ENCODE results near the gene HIPK2.

DNA sequence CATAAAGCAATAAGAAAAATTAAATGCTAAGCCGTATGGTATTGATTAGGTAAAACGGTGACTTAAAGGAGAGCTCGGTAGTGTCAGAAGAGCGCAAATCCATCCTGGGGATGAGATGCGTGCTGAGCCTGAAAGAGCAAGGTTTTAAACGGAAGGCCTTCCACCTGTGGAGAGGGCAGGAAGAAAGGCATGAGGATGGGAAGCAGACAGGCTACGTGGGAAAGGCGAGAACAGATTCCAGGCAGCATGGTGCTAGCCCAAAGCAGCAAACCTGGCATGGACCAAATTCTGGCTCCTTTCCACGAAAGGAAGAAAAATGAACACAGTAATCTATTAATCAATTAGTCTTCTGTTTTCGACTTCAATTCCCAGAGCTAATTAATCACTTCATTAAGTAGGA lies 103.5 kb downstream of the HIPK2 start:
- TF ChIP-seq EZH2 (IDR thresholded peaks at IDR 0.05; ENCODE audit: borderline replicate concordance, low read length) = no peak
- TF ChIP-seq, protein P1, sequence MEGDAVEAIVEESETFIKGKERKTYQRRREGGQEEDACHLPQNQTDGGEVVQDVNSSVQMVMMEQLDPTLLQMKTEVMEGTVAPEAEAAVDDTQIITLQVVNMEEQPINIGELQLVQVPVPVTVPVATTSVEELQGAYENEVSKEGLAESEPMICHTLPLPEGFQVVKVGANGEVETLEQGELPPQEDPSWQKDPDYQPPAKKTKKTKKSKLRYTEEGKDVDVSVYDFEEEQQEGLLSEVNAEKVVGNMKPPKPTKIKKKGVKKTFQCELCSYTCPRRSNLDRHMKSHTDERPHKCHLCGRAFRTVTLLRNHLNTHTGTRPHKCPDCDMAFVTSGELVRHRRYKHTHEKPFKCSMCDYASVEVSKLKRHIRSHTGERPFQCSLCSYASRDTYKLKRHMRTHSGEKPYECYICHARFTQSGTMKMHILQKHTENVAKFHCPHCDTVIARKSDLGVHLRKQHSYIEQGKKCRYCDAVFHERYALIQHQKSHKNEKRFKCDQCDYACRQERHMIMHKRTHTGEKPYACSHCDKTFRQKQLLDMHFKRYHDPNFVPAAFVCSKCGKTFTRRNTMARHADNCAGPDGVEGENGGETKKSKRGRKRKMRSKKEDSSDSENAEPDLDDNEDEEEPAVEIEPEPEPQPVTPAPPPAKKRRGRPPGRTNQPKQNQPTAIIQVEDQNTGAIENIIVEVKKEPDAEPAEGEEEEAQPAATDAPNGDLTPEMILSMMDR (IDR thresholded peaks at IDR 0.05; ENCODE audit: low read length) = no peak

Measured in OCI-LY1 (cell line).